GM21825 (cell line): ENCODE results near the gene C1R.

ENCODE experiments used
- ATAC-seq: cut with Tn5 transposase; IDR thresholded peaks from one replicate; pipeline ENCODE4 v1.9.1; 2021; ENCODE audit warnings: mild to moderate bottlenecking, moderate library complexity; ENCODE audit not compliant: unreplicated experiment

Gene C1R

DNA sequence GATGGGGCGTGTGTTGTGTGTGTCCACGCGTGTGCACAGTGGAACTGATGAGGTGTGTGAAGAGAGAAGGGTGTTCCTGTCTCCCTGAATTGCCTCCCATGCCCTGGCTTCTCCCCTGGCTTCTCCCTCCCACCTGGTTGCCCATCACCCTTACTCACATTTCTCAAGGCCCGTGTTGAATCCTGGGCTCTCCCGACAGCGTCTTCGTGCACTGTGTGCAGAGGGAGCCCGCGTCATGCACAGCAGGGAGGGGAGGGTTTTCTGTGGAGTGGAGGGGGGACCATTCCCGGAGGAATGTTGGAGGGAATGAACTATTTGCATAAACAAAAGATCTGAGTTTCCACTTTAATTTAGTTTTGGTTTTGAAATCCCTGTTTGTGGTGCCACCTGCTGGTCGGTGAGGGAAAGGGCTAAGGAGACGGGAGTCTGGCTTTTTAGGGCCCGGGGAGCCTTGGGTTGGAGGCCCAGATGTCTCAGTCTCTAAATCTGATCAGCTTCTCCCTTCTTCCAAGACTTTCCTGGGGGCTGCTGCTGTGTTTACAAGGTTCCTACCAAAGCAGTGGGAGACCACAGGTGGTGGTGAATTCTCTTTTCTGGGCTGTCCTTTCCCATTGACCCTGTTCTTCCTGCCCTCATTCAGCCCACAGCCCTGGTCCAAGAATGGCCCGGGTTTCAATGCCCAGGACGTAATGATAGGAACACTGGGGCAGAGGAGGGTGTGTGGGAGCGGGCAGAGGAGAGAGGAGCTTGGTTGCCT lies at the start of gene C1R:
TSS of gene C1R (minus strand) at position 217 of the 757 bp plus-strand sequence. CDS start at position 160, 57 bp downstream.
- no peak for ATAC-seq

DNA sequence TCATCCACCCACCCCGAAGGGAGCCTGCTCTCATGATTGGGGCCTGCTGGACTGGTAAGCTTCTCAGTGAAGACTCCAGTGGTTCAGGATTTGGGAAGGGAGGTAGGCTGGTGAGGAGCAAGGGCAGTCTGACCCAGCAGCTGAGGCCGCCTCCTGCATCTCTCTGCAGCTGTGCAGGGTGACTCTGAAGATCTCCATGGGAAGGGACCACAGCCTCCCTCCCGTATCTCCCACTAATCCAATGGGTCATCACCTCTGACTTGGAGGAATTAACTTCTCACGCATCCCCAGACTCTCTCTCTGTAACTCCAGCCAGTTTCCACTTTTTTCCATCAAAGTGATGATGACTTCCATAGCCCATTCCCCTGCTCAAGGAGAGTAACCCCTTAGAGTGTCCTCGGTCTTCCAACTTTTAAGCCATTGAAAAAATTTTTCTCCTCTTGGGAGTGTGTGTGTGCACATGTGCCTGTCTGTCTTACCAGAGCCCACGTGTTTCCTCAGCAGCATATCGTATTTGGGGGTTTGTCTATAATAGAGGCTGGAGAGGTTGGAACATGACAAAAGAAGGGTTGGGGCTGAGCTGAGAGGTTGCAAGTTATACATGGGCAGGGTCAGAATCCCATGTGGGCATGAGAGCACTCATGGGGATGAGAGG lies 49.2 kb upstream of the C1R start:
- no peak for ATAC-seq

DNA sequence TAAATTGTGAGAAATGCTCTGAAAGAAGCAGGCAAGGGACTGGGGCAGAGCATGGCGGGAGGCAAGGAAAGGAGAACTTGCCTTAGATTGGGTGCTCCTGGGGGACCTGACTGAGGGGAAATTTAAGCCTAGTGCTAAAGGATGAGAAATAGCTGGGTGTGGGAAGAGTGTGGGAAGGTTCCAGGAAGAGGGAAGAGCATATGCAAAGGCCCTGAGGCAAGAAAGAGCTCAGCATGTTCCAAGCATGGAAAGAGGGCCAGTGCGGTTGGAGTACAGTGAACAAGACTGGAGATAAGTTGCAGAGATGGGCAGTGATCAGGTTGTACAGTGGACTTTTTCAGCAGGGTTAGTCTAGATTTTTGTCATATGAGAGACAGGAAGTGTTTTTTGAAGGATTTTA lies 47.0 kb upstream of the C1R start:
- no peak for ATAC-seq

DNA sequence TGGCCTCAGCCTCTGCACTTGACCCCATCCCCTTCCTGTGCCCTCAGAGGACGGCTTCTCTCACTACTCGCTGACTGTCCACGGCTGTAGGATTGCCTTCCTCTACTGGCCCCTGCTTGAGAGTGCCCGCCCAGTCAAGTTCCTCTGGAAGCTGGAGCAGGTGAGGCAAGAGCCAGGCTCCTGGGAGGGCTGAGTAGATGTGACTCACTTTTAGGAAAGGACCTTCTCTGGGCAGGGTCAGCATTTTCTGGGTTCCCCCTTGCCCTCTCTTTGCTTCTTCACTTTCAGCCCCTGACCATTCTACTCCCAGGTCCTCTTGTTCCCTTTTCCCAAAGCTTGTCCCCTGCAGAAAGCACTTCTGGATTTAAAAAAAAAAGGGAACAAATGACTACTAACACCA lies 45.7 kb upstream of the C1R start:
- no peak for ATAC-seq

DNA sequence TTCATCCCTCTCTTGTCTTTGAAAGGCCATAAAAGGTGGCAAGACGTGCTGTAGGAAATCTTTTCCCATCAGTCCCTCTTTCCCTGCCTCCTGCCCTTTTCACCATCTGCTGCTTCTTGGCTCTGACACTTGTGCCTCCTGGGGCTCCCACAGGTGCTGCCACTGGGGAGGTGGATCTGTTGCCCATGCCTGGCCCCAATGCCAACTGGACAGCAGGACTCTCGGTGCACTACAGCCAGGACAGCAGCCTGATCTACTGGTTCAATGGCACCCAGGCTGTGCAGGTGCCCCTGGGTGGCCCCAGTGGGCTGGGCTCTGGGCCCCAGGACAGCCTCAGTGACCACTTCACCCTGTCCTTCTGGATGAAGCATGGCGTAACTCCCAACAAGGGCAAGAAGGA lies 44.4 kb upstream of the C1R start:
- ATAC-seq: no peak

DNA sequence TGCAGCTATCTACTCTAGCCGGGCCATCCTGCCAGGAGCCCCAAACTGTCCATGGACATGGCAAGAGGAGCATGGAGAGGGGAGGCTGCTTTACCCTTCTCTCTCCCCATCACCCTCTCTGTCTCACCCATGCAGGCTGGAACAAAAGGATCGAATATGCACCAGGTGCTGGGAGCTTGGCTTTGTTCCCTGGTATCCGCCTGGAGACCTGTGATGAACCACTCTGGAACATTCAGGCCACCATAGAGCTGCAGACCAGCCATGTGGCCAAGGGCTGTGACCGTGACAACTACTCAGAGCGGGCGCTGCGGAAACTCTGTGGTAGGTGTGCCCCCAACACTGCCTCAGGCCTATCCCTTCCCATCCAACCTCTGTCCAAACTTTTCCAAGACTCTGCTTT lies 43.8 kb upstream of the C1R start:
- ATAC-seq: no peak

DNA sequence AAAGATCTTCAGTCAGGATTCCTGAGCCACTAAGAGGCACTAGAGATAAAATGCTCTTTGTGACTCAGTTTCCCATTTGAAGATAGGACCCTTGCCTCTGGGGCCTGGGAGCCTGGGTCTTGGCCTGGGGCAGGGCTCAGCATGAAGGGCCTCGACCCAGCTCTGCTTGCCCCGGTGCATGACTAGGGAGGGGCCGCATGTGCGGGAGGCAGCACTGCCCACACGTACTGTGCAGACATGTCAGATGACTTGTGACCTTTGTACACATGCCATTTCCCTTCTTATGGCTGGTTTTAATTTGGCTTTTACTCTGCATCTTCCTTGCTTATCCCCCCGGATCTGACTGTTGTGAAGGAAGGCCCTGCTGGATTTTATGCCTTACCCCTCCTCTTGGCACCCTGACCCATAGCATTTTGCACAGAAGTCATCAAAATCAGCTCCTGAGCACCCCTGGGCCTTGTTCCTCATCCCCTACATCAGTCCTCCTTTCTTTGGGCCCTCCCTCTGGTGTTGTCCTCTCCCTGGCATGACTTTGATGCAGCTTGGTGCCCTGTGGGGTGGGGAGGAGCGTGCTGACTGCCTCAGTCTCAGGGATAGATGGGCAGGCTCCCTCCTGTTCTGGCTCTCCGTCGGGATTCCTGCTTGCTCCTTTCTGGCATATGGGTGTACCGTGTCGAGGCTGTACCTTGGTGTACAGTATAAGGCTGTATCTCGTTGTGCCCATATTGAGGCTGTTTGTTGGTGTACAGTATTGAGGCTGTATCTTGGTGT lies 42.3 kb upstream of the C1R start:
- no peak for ATAC-seq

DNA sequence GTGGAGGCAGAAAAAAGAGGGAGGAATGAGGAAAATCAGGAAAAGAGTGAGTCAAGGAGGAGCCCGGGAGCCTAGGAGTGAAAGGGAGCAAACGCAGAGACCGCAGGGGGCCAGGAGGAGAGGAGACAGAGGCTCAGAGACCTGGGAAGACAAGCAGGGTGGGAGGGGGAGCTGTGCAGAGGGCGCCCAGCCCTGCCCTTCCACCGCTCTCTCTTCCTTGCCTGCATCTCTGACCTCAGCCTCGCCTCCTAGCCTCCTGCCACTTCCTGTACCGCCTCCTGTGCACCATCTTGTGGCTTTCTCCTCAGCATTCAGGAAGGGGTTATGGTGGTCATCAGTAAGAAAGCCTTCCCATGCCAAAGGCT lies 39.2 kb upstream of the C1R start:
- no peak for ATAC-seq

DNA sequence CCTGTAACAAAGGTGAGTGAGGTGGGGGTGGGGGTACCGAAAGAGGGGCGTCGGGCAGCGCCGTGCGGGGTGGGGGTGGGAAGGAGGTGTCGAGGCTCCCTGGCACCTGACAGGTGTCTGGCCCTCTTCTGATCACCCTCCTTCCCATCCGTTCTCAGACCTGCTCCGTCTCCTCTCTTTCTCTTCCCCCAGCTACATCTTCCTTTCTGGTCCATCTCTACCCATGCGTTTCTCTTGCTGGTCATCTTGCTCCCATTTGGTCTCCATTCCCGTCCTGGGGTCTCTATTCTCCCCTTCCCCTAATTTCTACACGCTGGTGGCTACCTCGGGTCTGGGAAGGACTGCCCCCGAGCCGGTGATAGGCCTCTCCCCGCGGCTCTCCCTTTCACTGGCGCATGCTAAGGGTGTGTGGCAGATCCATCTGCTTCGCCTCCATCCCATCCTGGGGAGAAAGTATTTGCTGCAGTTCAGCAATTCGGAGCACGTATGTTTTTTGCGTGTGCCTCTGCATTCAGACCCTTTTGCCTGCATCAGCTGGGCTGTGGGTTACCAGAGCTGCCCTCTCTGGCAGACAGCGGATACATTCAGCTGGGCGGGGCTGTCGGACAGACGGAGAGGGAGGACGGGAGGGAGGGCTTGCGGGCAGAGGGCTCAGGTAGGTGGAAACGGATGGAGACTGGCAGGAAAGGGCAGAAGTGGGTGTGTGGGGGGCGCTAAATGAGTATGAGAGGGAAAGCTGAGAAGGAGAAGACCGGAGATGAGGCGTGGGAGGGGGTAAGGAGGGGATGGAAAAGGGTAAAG lies 38.7 kb upstream of the C1R start:
- ATAC-seq: peak; percentile 53

DNA sequence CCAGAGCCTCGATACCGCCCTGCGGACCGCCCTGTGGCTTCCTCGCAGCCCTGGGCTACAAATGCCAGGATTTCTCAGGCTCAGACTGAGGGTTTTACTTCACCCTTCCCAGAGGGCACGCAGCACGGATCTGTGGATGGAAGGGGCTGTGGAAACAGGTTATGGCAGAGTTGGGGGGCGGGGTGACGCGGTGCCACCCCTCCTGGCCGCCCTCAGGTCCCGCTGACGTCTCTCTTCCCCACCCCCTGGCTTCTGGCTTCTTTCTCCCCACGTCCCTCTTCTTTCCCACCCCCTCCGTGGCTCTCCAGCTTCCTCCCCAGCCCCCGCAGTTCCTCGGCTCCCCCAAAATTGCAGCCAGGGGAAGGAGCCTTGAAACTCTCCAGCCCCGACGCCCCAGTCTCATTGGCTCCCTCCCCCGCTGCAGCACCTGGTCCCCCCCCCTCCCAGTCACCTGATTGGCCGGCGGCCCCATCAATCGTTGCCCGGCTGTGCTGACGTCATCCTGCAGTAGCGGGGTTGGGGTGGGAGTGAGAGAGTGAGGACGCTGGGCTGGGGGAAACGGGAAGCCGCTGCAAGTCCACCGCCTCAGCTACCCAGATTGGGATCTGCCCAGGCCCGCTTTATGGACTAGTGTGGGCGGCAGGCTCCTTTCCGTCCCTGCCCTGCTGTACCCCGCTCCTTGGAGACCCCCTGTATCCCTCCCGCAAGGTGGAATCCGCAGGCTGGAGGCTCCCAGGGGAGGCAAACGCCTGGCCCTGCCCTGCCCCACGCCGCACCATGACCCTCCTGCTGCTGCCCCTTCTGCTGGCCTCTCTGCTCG lies 37.8 kb upstream of the C1R start, which contains the start of gene CLSTN3:
TSS of gene CLSTN3 (plus strand) at position 500 of the 820 bp plus-strand sequence. CDS start at position 778, 278 bp downstream.
- peak; percentile 53 for ATAC-seq

DNA sequence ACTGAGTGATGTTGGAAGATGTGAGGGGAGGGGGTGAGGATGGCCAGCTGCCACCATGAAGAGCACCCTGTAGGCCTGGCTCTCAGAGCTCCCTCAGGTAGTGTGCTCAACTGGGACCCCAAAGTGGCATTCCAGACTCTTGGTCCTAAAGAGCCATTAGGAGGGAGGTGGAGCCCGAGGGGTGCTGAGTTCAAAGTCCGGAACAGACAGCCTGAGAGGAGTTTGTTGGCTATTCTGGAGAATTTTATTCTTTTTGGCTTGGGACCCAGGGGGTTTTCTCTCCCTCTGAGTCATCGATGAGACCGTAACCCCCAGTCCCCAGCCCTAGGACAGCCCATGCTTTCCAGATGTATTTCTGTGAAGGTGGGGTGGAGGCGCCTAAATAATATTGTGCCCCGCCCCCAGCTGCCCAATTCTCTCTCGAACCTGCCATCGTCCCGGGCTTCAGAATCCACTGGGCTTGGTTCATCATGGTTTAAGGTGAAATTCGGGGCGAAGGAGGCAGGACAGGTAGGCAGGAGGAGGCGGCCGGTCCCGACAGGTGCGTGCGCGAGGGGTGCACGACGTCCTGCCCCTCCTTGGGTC lies 37.1 kb upstream of the C1R start:
- ATAC-seq: no peak

DNA sequence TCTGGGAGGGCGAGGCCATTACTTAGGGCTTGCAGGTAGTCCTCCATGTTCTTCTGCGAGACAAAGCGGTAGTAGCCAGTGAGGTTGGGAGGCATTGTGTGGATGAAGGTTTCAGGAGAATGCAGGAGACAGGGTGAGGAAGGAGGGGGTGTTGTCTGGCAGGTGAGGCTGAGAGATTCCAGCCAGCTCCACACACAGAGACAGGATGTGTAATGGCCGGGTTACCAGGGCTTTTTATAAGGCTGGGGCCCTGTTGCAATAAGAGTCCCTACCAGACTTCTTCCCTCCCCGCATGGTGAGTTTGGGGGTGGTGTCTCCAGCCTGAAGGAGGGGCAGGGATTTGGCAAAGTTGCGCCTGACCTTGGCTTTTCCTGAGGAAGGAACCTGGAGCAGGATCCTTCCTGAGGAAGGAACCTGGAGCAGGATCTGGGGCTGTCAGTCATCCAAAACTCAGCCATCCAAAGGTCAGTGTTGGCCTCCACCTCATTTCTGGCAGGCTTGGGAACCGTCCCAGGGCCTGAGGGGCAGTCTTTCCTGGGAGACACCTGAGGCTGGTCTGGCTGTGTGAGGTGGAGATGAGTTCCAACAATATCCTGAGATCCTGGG lies 36.5 kb upstream of the C1R start, which contains the start of gene RBP5:
TSS of gene RBP5 (minus strand) at position 209 of the 606 bp plus-strand sequence. CDS start at position 95, 114 bp downstream.
- ATAC-seq: no peak

DNA sequence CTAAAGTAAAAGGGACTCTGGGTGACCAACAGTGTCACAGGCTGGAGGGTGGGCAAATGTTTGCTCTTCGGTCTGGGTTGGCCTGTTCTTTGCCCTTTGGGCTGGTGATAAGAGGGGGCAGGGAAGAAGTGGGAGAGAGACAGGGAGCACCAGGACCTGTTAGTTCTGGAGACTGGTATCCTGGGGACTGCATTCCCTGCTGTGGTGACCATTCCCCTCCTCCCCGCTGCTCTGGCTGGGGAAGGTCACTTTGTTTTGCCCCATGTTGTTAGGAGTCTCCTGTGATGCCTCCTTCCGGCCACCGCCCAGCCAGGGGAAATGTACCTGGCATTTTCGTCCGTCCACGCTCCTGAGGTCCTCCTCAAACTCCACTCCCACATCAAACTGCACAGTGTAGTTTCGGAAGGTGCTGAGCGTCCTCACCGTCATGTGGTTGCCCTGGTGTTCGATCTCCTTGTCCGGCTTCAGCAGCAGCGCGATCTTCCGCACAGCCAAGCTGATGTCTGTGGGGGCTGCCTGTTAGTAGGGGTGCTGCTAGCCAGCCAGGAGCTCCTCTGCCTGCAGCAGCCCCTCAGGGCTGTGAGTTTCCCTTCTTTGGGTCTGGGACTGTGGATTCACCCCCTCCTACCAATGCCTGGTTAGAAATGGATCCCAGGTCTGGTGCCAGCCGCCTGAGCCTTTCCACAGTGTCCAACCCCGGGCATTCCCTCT lies 35.8 kb upstream of the C1R start:
- no peak for ATAC-seq

DNA sequence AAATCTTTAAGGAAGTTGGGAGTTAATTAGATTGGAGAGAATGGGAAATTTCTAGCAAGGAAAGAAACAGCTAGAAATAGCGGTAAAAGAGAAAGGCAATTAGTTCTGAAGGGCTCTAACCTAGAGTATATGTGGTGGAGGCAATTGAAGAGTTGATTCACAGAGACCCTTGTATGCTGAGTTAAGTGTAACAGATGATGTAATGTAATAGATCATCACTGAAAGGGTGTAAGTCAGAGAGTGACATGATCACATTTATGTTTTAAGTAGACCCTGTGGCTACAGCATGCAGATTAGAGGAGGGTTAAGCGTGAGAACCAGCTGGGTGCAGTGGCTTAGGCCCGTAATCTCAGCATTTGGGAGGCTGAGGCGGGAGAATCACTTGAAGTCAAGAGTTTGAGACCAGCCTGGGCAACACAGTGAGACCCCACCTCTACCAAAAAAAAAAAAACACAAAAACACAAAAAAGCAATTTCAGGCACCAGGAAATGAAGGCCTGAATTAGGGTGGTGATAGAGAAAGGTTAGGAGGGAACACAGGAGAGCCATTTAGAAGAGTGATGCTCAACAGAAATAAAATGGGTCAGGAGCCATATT lies 33.5 kb upstream of the C1R start:
- ATAC-seq: no peak

DNA sequence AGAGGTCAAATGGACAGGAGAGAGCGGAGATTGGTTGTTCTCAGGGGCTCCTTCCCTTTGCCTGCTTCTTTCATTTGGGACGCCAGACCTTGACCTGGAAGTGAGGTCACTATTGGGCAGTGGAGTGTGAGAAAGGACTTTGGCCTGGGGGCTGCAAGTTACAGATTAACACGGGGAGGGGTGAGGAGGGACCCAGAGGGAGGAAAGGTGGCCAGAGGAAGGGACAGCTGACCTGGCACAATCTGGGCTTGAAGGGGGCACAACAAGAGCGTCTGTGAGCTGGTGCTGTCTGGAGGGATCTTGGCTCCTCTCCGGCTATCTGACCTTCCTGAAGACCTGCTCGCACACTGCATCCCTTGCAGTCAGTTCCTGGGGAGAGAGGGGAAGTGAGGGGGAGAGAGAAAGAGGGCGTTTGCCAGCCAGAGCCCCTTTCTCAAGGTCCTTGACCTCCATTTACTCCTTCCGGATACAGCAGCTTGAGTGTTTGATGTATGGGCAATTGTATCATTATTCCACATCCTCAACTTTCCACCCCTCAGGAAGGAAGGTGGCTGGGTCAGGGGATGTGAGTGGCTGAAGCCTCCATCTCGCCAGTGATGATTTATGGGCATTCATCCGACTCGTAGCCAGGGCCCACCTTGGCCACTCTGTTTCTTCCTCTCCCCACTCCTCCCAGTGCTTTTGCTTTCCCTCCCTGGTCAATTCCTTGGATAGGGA lies 31.7 kb upstream of the C1R start:
- ATAC-seq: no peak

DNA sequence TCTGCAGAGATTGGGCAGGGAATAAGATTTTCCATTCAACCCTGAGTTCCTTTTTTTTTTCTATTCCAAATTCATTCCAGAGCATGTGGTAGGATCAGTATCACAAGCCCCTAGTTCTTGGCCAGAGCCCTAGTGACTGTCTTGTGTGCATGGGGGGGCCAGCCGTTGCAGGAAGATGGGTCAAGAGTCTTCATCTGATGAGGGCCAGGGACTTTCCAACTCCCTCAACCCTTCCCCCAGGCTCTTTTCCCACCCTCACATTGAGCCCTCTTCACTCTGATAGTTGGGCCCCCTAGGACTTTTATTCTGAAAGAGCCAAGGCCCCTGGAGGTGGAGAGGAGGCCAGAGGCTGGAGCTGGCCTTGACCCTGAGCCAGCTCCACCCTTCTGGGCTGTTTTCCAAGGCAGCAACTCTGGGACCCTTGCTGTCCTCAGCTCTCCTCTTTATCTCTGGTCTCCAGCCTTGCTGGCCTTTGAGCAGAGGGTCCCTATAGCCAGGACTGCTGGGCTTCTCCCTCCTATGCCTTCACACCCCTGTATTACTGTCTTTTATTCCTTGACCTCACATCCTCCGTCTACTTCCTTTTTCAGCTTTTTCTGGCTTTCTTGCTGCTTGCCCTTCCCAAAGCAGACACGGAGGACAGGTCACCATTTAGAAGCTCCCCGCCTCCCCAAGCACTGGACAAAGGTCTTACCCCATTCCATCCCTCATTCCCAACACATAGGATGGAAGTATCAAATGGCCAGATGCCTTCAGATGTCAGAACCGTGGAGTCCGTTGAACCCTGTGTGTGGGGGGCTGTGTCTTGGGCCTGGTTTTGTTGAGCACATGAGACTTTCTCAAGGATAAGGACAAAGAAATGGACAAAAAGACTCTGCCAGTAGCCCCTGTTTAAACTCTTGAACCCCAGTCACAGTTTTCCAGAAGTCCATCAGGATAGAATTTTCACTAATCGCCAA lies 30.8 kb upstream of the C1R start:
- no peak for ATAC-seq
